WTC11 (cell line): ENCODE measurements around the gene ZRANB2. TPM values are rescaled to one million over a fixed set of nuclear protein-coding genes. Genes with fewer than 3 reads are reported as not detected.
A peak's percentile ranks its signal among the peaks of the same experiment; 100 is the strongest.

Experiments used
- ATAC-seq: fragments of 200-7000 bp; cut with Tn5 transposase; 2 replicates; pipeline ENCODE4 v1.10.0; 2021; ENCODE audit warnings: mild to moderate bottlenecking, moderate library complexity
- CTCF ChIA-PET: fragments of 300-600 bp; sonication (Branson Sonifier 250); formaldehyde crosslinking; loops from one replicate; lab custom pipeline; 2021; ENCODE audit warnings: antibody characterized with exemption; lab: Charles Lee
- POLR2A ChIA-PET: fragments of 350-600 bp; sonication (Branson Sonifier 250); formaldehyde crosslinking; loops from one replicate; lab custom pipeline; 2021; ENCODE audit warnings: antibody characterized with exemption; lab: Charles Lee
- DNase-seq: peaks from one replicate; pipeline ENCODE4 v3.0.0; 2021; ENCODE audit warnings: low spot score
- H3K27ac Mint-ChIP-seq: 2 replicates; pipeline ENCODE4 v1.8.0; 2021; ENCODE audit warnings: mixed read lengths
- H3K27me3 Mint-ChIP-seq: 2 replicates; pipeline ENCODE4 v1.8.0; 2021; ENCODE audit warnings: low read depth, mild to moderate bottlenecking, moderate library complexity, mixed read lengths
- H3K36me3 Mint-ChIP-seq: 2 replicates; pipeline ENCODE4 v1.8.0; 2021; ENCODE audit warnings: mixed read lengths
- H3K4me1 Mint-ChIP-seq: 2 replicates; pipeline ENCODE4 v1.8.0; 2022; ENCODE audit warnings: mixed read lengths
- H3K4me3 Mint-ChIP-seq: 2 replicates; pipeline ENCODE4 v1.8.0; 2021; ENCODE audit warnings: mild to moderate bottlenecking, moderate library complexity, mixed read lengths
- H3K9me3 Mint-ChIP-seq: 2 replicates; pipeline ENCODE4 v1.8.0; 2021; ENCODE audit warnings: mixed read lengths
- ARID4B ChIP-seq: sonication (generic); formaldehyde crosslinking; IDR thresholded peaks from 2 replicates; pipeline ENCODE4 v1.8.0; 2023; ENCODE audit warnings: missing genetic modification reagents, mild to moderate bottlenecking, borderline replicate concordance
- CDX4 ChIP-seq: fragments of 250-450 bp; sonication (Bioruptor Pico); IDR thresholded peaks from 2 replicates; pipeline ENCODE4 v1.9.0; 2021; ENCODE audit warnings: moderate library complexity, mild to moderate bottlenecking, inconsistent platforms, borderline replicate concordance
- CTCF ChIP-seq: fragments of 200-600 bp; IDR thresholded peaks from 2 replicates; pipeline ENCODE4 v1.8.0; 2022; ENCODE audit warnings: antibody characterized with exemption
- ELF4 ChIP-seq: sonication (generic); formaldehyde crosslinking; IDR thresholded peaks from 2 replicates; pipeline ENCODE4 v1.8.1; 2022; ENCODE audit warnings: low read depth, mild to moderate bottlenecking, moderate library complexity, missing genetic modification reagents
- ESRRA ChIP-seq: sonication (generic); formaldehyde crosslinking; IDR thresholded peaks from 2 replicates; pipeline ENCODE4 v1.8.1; 2022; ENCODE audit warnings: mild to moderate bottlenecking, missing genetic modification reagents, borderline replicate concordance
- ETV6 ChIP-seq: sonication (generic); formaldehyde crosslinking; IDR thresholded peaks from 2 replicates; pipeline ENCODE4 v1.8.1; 2022; ENCODE audit warnings: mild to moderate bottlenecking, missing genetic modification reagents
- FOXP4 ChIP-seq: sonication (generic); formaldehyde crosslinking; IDR thresholded peaks from 2 replicates; pipeline ENCODE4 v1.8.0; 2022; ENCODE audit warnings: mild to moderate bottlenecking, missing genetic modification reagents
- HMGA2 ChIP-seq: fragments of 250-450 bp; sonication (Bioruptor Pico); IDR thresholded peaks from 2 replicates; pipeline ENCODE4 v1.4.0; 2021; ENCODE audit warnings: mild to moderate bottlenecking, moderate library complexity
- MAX ChIP-seq: sonication (generic); formaldehyde crosslinking; IDR thresholded peaks from 2 replicates; pipeline ENCODE4 v1.8.0; 2022; ENCODE audit warnings: mild to moderate bottlenecking, missing genetic modification reagents
- MYBL2 ChIP-seq: sonication (generic); formaldehyde crosslinking; IDR thresholded peaks from 2 replicates; pipeline ENCODE4 v1.8.1; 2023; ENCODE audit warnings: mild to moderate bottlenecking, moderate library complexity, missing genetic modification reagents
- NFE2L1 ChIP-seq: sonication (generic); formaldehyde crosslinking; IDR thresholded peaks from 2 replicates; pipeline ENCODE4 v1.8.1; 2023; ENCODE audit warnings: missing genetic modification reagents
- NR3C1 ChIP-seq: sonication (generic); formaldehyde crosslinking; conservative IDR thresholded peaks from 2 replicates; pipeline ENCODE4 v1.8.1; 2023; ENCODE audit warnings: low read depth, mild to moderate bottlenecking, missing genetic modification reagents
- PREB ChIP-seq: sonication (generic); formaldehyde crosslinking; IDR thresholded peaks from 2 replicates; pipeline ENCODE4 v1.8.1; 2022; ENCODE audit warnings: mild to moderate bottlenecking, missing genetic modification reagents, moderate library complexity, borderline replicate concordance
- RELA ChIP-seq: sonication (generic); formaldehyde crosslinking; IDR thresholded peaks from 2 replicates; pipeline ENCODE4 v1.8.1; 2022; ENCODE audit warnings: missing genetic modification reagents, mild to moderate bottlenecking, borderline replicate concordance
- SP1 ChIP-seq: sonication (generic); formaldehyde crosslinking; conservative IDR thresholded peaks from 2 replicates; pipeline ENCODE4 v1.8.1; 2022; ENCODE audit warnings: missing genetic modification reagents
- TCF7 ChIP-seq: sonication (generic); formaldehyde crosslinking; IDR thresholded peaks from 2 replicates; pipeline ENCODE4 v1.8.0; 2022; ENCODE audit warnings: mild to moderate bottlenecking, low read depth, missing genetic modification reagents, moderate library complexity
- TEAD1 ChIP-seq: sonication (generic); formaldehyde crosslinking; IDR thresholded peaks from 2 replicates; pipeline ENCODE4 v1.8.0; 2022; ENCODE audit warnings: mild to moderate bottlenecking, missing genetic modification reagents
- USF2 ChIP-seq: sonication (generic); formaldehyde crosslinking; IDR thresholded peaks from 2 replicates; pipeline ENCODE4 v1.8.1; 2023; ENCODE audit warnings: mild to moderate bottlenecking, missing genetic modification reagents, moderate library complexity
- ZNF232 ChIP-seq: sonication (generic); formaldehyde crosslinking; IDR thresholded peaks from 2 replicates; pipeline ENCODE4 v1.8.0; 2022; ENCODE audit warnings: mild to moderate bottlenecking, missing genetic modification reagents
- ZNF281 ChIP-seq: sonication (generic); formaldehyde crosslinking; IDR thresholded peaks from 2 replicates; pipeline ENCODE4 v1.8.0; 2023; ENCODE audit warnings: mild to moderate bottlenecking, missing genetic modification reagents
- total RNA-seq: library from RNA; stranded (reverse); gene quantifications from 3 replicates; pipeline ENCODE4 v1.2.3, GENCODE V29; 2021

The ZRANB2 gene
- total RNA-seq, 1 experiment from 2014 or later, result 85.8 TPM

- Mint-ChIP-seq H3K27ac (no peak overlapping the region), H3K27me3 (peaks cover 43% of the 10 kb centered on the region), H3K9me3 (no peaks in the 10 kb centered on the region), H3K4me1 (peaks cover 9% of the 10 kb centered on the region; the same call in 1 of the 2 replicates), H3K4me3 (peak overlapping the region; percentile 77), H3K36me3 (no peaks in the 10 kb centered on the region)
- POLR2A ChIA-PET, result no interaction called here
- CTCF ChIA-PET, result interaction anchor here (0.6 to 1.0 kb wide), 2 partner anchors 81 to 341 kb away, joined by 3 to 4 read pairs; no protein-coding TSS in a partner anchor
- ATAC-seq, result peak; percentile 49
- DNase-seq, result peak; percentile 38
- TF ChIP-seq ZNF281 (CRISPR knock-in tag), result 0 out of 2 replicates have a peak, but pooled peaks have one; percentile 41
- TF ChIP-seq NFE2L1 (CRISPR knock-in tag), result peak; percentile 78; the same call in 1 of the 2 replicates
- no peak for TF ChIP-seq CTCF
- 0 out of 2 replicates have a peak, but pooled peaks have one; percentile 52 for TF ChIP-seq ESRRA
- peak; percentile 56; the same call in 1 of the 2 replicates for TF ChIP-seq ELF4 (CRISPR knock-in tag)
- TF ChIP-seq MAX, result peak; percentile 89
- peak; percentile 54; the same call in 1 of the 2 replicates for TF ChIP-seq ARID4B (CRISPR knock-in tag)
- TF ChIP-seq SP1 (CRISPR knock-in tag), result peak; percentile 30; the same call in 1 of the 2 replicates
- peak; percentile 86 for TF ChIP-seq MYBL2 (CRISPR knock-in tag)
- no peak for TF ChIP-seq NR3C1
- no peak for TF ChIP-seq HMGA2 (CRISPR knock-in tag)
- peak; percentile 85; the same call in 1 of the 2 replicates for TF ChIP-seq TCF7 (CRISPR knock-in tag)
- no peak for TF ChIP-seq ETV6 (CRISPR knock-in tag)
- TF ChIP-seq PREB (CRISPR knock-in tag), result no peak
- TF ChIP-seq CDX4 (CRISPR knock-in tag), result no peak
- no peak for TF ChIP-seq USF2 (CRISPR knock-in tag)
- peak; percentile 19; the same call in 1 of the 2 replicates for TF ChIP-seq ZNF232 (CRISPR knock-in tag)
- TF ChIP-seq TEAD1 (CRISPR knock-in tag), result peak; percentile 12; the same call in 1 of the 2 replicates
- TF ChIP-seq FOXP4 (CRISPR knock-in tag), result peak; percentile 25; the same call in 1 of the 2 replicates
- 0 out of 2 replicates have a peak, but pooled peaks have one; percentile 33 for TF ChIP-seq RELA (CRISPR knock-in tag)
Measured at GRCh38 chr1:71046891-71047634, 33.8 kb downstream of the ZRANB2 start.
